Measurements from ENCODE around the gene SNCAIP.

DNA sequence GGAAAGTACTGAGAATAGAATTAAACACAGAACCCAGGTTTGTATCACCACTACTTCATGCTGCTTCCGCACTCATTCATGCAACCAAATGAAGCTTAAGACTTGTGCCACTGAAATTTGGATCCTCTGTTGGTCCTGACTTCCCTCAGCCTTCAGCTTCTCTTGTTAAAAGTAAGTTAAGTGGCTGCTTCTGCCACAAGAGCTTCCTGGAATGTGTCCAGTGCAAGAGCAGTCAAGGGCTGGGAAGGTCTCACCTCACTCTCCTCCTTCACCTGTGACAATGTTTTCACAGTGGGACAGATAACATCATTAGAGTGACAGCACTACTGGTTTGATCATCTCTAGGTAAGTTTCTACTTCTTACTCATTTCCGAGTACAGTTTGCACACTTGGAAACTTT is 7.9 kb downstream of the SNCAIP start:
- no peak for TF ChIP-seq EZH2 (IDR thresholded peaks at IDR 0.05; ENCODE audit: borderline replicate concordance, low read length)
- TF ChIP-seq, protein P1, sequence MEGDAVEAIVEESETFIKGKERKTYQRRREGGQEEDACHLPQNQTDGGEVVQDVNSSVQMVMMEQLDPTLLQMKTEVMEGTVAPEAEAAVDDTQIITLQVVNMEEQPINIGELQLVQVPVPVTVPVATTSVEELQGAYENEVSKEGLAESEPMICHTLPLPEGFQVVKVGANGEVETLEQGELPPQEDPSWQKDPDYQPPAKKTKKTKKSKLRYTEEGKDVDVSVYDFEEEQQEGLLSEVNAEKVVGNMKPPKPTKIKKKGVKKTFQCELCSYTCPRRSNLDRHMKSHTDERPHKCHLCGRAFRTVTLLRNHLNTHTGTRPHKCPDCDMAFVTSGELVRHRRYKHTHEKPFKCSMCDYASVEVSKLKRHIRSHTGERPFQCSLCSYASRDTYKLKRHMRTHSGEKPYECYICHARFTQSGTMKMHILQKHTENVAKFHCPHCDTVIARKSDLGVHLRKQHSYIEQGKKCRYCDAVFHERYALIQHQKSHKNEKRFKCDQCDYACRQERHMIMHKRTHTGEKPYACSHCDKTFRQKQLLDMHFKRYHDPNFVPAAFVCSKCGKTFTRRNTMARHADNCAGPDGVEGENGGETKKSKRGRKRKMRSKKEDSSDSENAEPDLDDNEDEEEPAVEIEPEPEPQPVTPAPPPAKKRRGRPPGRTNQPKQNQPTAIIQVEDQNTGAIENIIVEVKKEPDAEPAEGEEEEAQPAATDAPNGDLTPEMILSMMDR (conservative IDR thresholded peaks at IDR 0.05 in 1 of 2, IDR thresholded peaks at IDR 0.05 in 1 of 2; ENCODE audit: extremely low read depth in 1 of 2, insufficient read depth in 1 of 2, low read depth in 1 of 2, low read length in 2 of 2), result no peak

All from mammary epithelial cell (primary cell).